Measurements from ENCODE around the gene TCP1. TPM values are rescaled to one million over a fixed set of nuclear protein-coding genes. Genes with fewer than 3 reads are reported as not detected.
A peak's percentile ranks its signal among the peaks of the same experiment; 100 is the strongest.

TCP1 gene
- total and polyA plus RNA-seq, 2 experiments from 2014 or later, result 222 to 346 TPM

DNA sequence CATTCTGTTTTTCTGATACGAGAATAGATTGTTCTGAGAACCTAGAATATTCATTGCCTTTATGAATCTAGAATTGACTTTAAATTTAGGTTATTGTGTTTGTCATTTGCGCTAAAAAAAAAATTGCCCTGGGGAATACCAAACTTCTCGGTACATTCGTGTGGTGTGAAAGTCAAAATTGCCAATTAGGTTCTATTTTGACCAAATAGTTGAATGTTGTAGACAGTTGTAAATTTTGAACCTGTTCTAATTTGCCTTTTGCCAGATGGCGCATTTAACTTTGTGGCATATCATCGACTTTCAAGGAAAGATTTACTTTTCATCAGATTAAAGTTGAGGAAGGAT is 59.1 kb downstream of the TCP1 start:
- no peak for TF ChIP-seq JUNB (IDR thresholded peaks at IDR 0.05; ENCODE audit: unreplicated experiment)
- TF ChIP-seq, protein P1, sequence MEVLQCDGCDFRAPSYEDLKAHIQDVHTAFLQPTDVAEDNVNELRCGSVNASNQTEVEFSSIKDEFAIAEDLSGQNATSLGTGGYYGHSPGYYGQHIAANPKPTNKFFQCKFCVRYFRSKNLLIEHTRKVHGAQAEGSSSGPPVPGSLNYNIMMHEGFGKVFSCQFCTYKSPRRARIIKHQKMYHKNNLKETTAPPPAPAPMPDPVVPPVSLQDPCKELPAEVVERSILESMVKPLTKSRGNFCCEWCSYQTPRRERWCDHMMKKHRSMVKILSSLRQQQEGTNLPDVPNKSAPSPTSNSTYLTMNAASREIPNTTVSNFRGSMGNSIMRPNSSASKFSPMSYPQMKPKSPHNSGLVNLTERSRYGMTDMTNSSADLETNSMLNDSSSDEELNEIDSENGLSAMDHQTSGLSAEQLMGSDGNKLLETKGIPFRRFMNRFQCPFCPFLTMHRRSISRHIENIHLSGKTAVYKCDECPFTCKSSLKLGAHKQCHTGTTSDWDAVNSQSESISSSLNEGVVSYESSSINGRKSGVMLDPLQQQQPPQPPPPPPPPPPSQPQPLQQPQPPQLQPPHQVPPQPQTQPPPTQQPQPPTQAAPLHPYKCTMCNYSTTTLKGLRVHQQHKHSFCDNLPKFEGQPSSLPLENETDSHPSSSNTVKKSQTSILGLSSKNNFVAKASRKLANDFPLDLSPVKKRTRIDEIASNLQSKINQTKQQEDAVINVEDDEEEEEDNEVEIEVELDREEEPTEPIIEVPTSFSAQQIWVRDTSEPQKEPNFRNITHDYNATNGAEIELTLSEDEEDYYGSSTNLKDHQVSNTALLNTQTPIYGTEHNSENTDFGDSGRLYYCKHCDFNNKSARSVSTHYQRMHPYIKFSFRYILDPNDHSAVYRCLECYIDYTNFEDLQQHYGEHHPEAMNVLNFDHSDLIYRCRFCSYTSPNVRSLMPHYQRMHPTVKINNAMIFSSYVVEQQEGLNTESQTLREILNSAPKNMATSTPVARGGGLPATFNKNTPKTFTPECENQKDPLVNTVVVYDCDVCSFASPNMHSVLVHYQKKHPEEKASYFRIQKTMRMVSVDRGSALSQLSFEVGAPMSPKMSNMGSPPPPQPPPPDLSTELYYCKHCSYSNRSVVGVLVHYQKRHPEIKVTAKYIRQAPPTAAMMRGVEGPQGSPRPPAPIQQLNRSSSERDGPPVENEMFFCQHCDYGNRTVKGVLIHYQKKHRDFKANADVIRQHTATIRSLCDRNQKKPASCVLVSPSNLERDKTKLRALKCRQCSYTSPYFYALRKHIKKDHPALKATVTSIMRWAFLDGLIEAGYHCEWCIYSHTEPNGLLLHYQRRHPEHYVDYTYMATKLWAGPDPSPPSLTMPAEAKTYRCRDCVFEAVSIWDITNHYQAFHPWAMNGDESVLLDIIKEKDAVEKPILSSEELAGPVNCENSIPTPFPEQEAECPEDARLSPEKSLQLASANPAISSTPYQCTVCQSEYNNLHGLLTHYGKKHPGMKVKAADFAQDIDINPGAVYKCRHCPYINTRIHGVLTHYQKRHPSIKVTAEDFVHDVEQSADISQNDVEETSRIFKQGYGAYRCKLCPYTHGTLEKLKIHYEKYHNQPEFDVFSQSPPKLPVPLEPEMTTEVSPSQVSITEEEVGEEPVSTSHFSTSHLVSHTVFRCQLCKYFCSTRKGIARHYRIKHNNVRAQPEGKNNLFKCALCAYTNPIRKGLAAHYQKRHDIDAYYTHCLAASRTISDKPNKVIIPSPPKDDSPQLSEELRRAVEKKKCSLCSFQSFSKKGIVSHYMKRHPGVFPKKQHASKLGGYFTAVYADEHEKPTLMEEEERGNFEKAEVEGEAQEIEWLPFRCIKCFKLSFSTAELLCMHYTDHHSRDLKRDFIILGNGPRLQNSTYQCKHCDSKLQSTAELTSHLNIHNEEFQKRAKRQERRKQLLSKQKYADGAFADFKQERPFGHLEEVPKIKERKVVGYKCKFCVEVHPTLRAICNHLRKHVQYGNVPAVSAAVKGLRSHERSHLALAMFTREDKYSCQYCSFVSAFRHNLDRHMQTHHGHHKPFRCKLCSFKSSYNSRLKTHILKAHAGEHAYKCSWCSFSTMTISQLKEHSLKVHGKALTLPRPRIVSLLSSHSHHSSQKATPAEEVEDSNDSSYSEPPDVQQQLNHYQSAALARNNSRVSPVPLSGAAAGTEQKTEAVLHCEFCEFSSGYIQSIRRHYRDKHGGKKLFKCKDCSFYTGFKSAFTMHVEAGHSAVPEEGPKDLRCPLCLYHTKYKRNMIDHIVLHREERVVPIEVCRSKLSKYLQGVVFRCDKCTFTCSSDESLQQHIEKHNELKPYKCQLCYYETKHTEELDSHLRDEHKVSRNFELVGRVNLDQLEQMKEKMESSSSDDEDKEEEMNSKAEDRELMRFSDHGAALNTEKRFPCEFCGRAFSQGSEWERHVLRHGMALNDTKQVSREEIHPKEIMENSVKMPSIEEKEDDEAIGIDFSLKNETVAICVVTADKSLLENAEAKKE (CRISPR knock-in tag; IDR thresholded peaks at IDR 0.05), result no peak
- TF ChIP-seq, protein P2, sequence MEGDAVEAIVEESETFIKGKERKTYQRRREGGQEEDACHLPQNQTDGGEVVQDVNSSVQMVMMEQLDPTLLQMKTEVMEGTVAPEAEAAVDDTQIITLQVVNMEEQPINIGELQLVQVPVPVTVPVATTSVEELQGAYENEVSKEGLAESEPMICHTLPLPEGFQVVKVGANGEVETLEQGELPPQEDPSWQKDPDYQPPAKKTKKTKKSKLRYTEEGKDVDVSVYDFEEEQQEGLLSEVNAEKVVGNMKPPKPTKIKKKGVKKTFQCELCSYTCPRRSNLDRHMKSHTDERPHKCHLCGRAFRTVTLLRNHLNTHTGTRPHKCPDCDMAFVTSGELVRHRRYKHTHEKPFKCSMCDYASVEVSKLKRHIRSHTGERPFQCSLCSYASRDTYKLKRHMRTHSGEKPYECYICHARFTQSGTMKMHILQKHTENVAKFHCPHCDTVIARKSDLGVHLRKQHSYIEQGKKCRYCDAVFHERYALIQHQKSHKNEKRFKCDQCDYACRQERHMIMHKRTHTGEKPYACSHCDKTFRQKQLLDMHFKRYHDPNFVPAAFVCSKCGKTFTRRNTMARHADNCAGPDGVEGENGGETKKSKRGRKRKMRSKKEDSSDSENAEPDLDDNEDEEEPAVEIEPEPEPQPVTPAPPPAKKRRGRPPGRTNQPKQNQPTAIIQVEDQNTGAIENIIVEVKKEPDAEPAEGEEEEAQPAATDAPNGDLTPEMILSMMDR (conservative IDR thresholded peaks at IDR 0.05; ENCODE audit: low read depth in 2 of 2), result no peak
- Histone ChIP-seq H3K27ac (ENCODE audit: low read depth) (no peak overlapping the region), H3K9me2 (ENCODE audit: insufficient read depth) (no peaks in the 10 kb centered on the region), H3K27me3 (ENCODE audit: insufficient read depth) (no peaks in the 10 kb centered on the region), H3K4me3 (peak overlapping the region; percentile 86; the same call in 1 of the 2 replicates), H3K36me3 (ENCODE audit: insufficient read depth) (no peaks in the 10 kb centered on the region), H3K79me2 (replicated peaks; ENCODE audit: insufficient read depth) (peaks cover 88% of the 10 kb centered on the region), H3K4me2 (peak overlapping the region; percentile 89), H2AFZ (no peak overlapping the region), H3F3A (replicated peaks; ENCODE audit: low read depth) (0 out of 2 replicates have a peak, but pooled peaks cover 3% of the 10 kb centered on the region), H3K4me1 (ENCODE audit: insufficient read depth) (peaks cover 16% of the 10 kb centered on the region), H4K20me1 (replicated peaks; ENCODE audit: insufficient read depth) (peaks cover 67% of the 10 kb centered on the region)
- H3K36me3 Mint-ChIP-seq (ENCODE audit: low read depth), result peaks cover 22% of the 10 kb centered on the region; the same call in 2 of the 3 replicates
- peaks cover 9% of the 10 kb centered on the region for H3K27me3 Mint-ChIP-seq (ENCODE audit: insufficient read depth, low read depth, poor library complexity)
- H3K9me3 Mint-ChIP-seq, result no peaks in the 10 kb centered on the region
- ATAC-seq (no peak), DNase-seq (ENCODE audit: low spot score) (no peak)
- H3K4me1 Mint-ChIP-seq, result peaks cover 17% of the 10 kb centered on the region; the same call in 2 of the 3 replicates
- H3K4me3 Mint-ChIP-seq, result peak overlapping the region; percentile 42; the same call in 2 of the 3 replicates
- no peak overlapping the region for H3K27ac Mint-ChIP-seq

Measured in GM23338 (cell line).